Panc1 (cell line): Measurements from ENCODE around the gene NTRK2. TPM values are rescaled to one million over a fixed set of nuclear protein-coding genes. Genes with fewer than 3 reads are reported as not detected.
A peak's percentile ranks its signal among the peaks of the same experiment; 100 is the strongest.

ENCODE experiments used
- ATAC-seq: fragments of 200-7000 bp; cut with Tn5 transposase; 2 replicates; pipeline ENCODE4 v1.9.1; 2020; ENCODE audit warnings: mild to moderate bottlenecking, moderate library complexity
- BruUV-seq: library from RNA; stranded (reverse); fragments of 400-500 nt; replicated peaks from 2 replicates; lab custom pipeline; 2021; lab: Mats Ljungman, UMichigan
- CTCF ChIA-PET: fragments of 300-600 bp; sonication (Branson Sonifier 250); formaldehyde crosslinking; loops from one replicate; lab custom pipeline; 2022; ENCODE audit warnings: antibody characterized with exemption; lab: Charles Lee
- POLR2A ChIA-PET: fragments of 300-600 bp; sonication (Branson Sonifier 250); formaldehyde crosslinking; loops from one replicate; lab custom pipeline; 2022; ENCODE audit warnings: antibody characterized with exemption; lab: Charles Lee
- DNase-seq: peaks from one replicate; pipeline ENCODE4 v3.0.0-alpha.2; 2010; ENCODE audit warnings: low read depth, low spot score
- H3K27ac ChIP-seq: 2 replicates; pipeline ENCODE4 v1.5.1; 2011; ENCODE audit warnings: mild to moderate bottlenecking, low read length, inconsistent platforms
- H3K27me3 ChIP-seq: fragments of 200-500 bp; sonication (Bioruptor generic); 2 replicates; pipeline ENCODE4 v1.6.0; 2014; ENCODE audit warnings: low read length, inconsistent platforms; ENCODE audit not compliant: control insufficient read depth, insufficient read depth
- H3K36me3 ChIP-seq: fragments of 200-500 bp; sonication (Bioruptor generic); 2 replicates; pipeline ENCODE4 v1.5.1; 2014; ENCODE audit warnings: inconsistent platforms, mild to moderate bottlenecking, low read length, moderate library complexity; ENCODE audit not compliant: control insufficient read depth, insufficient read depth
- H3K4me1 ChIP-seq: 2 replicates; pipeline ENCODE4 v1.5.1; 2011; ENCODE audit warnings: inconsistent platforms, mild to moderate bottlenecking, low read length, moderate library complexity; ENCODE audit not compliant: control insufficient read depth, insufficient read depth
- H3K4me3 ChIP-seq, 2 experiments: 2 replicates each; pipeline ENCODE4 v1.5.1; 2011 to 2012; ENCODE audit warnings: low read depth in 2 of 2, low read length in 2 of 2, mild to moderate bottlenecking in 2 of 2, inconsistent platforms in 1 of 2, moderate library complexity in 1 of 2
- H3K9me3 ChIP-seq: fragments of 200-500 bp; sonication (Bioruptor generic); 2 replicates; pipeline ENCODE4 v1.5.1; 2014; ENCODE audit warnings: low read depth, mild to moderate bottlenecking, inconsistent platforms, low read length, moderate library complexity; ENCODE audit not compliant: control insufficient read depth, insufficient read depth
- POLR2AphosphoS5 ChIP-seq: IDR thresholded peaks from 2 replicates; pipeline ENCODE4 v1.6.1; 2012; ENCODE audit warnings: mild to moderate bottlenecking, low read depth, low read length, moderate library complexity
- SIN3A ChIP-seq: IDR thresholded peaks from 2 replicates; pipeline ENCODE4 v1.6.1; 2012; ENCODE audit warnings: low read depth, mild to moderate bottlenecking, low read length, moderate library complexity, borderline replicate concordance; ENCODE audit not compliant: insufficient read depth
- TCF7L2 ChIP-seq: IDR thresholded peaks from 2 replicates; pipeline ENCODE4 v1.6.1; 2011; ENCODE audit warnings: mild to moderate bottlenecking, low read depth, low read length, inconsistent platforms
- in situ Hi-C: cut with HindIII; loops from 2 replicates; pipeline ENCODE4 v1.10.0; 2016; ENCODE audit warnings: low sequenced_read_pairs, low pct_unique_long_range_greater_than_20kb
- intact Hi-C: fragments of 100-400 bp; cut with micrococcal nuclease; formaldehyde crosslinking; loops from one replicate; pipeline ENCODE4 v1.10.0; 2022; ENCODE audit not compliant: unreplicated experiment
- total RNA-seq: library from RNA; stranded (reverse); gene quantifications from one replicate; pipeline ENCODE4 v1.2.1, GENCODE V29; 2021; ENCODE audit not compliant: unreplicated experiment
- TF ChIP-seq, protein P1 (sequence below), 2 experiments: IDR thresholded peaks; 2 replicates each; pipeline ENCODE4 v1.6.1; 2011 to 2012; ENCODE audit warnings: low read depth in 2 of 2, control low read depth in 1 of 2, low read length in 1 of 2, mild to moderate bottlenecking in 1 of 2, moderate library complexity in 1 of 2; ENCODE audit not compliant: insufficient read depth in 1 of 2
- TF ChIP-seq, protein P2 (sequence below): fragments of 450-650 bp; IDR thresholded peaks from 2 replicates; pipeline ENCODE4 v1.5.1; 2017; ENCODE audit warnings: mild to moderate bottlenecking

Gene NTRK2
- total RNA-seq, 1 experiment from 2014 or later, result 0.23 TPM

DNA sequence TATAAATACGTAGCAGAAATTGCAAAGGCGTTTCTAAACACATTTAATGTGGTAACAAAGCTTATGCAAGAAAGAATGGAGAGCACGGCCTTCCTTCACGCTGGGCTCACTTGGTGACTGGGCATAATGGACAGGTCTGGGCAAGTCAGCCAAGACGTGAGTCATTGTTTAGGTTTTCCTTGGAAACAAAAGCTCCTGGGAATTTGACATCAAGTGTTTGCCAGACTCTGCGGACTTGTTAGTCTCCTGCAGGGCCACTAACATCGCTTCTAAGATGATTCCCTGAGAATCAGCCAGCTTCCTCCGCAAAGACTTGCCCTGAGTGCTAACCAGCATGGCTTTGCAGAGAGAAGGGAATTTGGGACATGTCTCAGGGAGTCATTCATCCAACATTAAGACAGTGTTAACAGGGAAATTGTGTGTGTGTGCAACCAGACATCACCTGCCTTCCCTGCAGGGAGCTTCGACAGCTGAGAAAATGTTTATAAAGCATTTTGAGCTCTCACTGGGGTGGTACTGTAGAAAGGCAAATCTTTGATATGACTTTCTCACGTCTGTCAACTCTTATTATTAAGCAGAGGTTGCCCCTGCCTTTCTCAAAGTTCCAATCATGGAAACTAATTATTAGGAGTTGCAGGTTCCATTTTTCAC, 182.5 kb downstream of the NTRK2 start:
- H3K9me3 ChIP-seq, result no peaks in the 10 kb centered on the region
- in situ Hi-C loops, result no loop called here
- ChIA-PET CTCF (no interaction called here), POLR2A (no interaction called here)
- TF ChIP-seq, protein P1, sequence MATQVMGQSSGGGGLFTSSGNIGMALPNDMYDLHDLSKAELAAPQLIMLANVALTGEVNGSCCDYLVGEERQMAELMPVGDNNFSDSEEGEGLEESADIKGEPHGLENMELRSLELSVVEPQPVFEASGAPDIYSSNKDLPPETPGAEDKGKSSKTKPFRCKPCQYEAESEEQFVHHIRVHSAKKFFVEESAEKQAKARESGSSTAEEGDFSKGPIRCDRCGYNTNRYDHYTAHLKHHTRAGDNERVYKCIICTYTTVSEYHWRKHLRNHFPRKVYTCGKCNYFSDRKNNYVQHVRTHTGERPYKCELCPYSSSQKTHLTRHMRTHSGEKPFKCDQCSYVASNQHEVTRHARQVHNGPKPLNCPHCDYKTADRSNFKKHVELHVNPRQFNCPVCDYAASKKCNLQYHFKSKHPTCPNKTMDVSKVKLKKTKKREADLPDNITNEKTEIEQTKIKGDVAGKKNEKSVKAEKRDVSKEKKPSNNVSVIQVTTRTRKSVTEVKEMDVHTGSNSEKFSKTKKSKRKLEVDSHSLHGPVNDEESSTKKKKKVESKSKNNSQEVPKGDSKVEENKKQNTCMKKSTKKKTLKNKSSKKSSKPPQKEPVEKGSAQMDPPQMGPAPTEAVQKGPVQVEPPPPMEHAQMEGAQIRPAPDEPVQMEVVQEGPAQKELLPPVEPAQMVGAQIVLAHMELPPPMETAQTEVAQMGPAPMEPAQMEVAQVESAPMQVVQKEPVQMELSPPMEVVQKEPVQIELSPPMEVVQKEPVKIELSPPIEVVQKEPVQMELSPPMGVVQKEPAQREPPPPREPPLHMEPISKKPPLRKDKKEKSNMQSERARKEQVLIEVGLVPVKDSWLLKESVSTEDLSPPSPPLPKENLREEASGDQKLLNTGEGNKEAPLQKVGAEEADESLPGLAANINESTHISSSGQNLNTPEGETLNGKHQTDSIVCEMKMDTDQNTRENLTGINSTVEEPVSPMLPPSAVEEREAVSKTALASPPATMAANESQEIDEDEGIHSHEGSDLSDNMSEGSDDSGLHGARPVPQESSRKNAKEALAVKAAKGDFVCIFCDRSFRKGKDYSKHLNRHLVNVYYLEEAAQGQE (IDR thresholded peaks at IDR 0.05; ENCODE audit: insufficient read depth in 1 of 2, low read depth in 2 of 2, low read length in 1 of 2), result no peak
- TF ChIP-seq, protein P2, sequence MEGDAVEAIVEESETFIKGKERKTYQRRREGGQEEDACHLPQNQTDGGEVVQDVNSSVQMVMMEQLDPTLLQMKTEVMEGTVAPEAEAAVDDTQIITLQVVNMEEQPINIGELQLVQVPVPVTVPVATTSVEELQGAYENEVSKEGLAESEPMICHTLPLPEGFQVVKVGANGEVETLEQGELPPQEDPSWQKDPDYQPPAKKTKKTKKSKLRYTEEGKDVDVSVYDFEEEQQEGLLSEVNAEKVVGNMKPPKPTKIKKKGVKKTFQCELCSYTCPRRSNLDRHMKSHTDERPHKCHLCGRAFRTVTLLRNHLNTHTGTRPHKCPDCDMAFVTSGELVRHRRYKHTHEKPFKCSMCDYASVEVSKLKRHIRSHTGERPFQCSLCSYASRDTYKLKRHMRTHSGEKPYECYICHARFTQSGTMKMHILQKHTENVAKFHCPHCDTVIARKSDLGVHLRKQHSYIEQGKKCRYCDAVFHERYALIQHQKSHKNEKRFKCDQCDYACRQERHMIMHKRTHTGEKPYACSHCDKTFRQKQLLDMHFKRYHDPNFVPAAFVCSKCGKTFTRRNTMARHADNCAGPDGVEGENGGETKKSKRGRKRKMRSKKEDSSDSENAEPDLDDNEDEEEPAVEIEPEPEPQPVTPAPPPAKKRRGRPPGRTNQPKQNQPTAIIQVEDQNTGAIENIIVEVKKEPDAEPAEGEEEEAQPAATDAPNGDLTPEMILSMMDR, result no peak
- no peak for TF ChIP-seq POLR2AphosphoS5
- TF ChIP-seq TCF7L2, result no peak
- no peak for TF ChIP-seq SIN3A
- H3K27me3 ChIP-seq, result no peaks in the 10 kb centered on the region
- DNase-seq (peak; percentile 4), ATAC-seq (peak; percentile 83)
- intact Hi-C loops, result no loop called here
- H3K4me1 ChIP-seq, result no peaks in the 10 kb centered on the region
- H3K4me3 ChIP-seq, result no peak overlapping the region
- BruUV-seq, result no TSS peak
- no peak overlapping the region for H3K27ac ChIP-seq
- no peaks in the 10 kb centered on the region for H3K36me3 ChIP-seq

DNA sequence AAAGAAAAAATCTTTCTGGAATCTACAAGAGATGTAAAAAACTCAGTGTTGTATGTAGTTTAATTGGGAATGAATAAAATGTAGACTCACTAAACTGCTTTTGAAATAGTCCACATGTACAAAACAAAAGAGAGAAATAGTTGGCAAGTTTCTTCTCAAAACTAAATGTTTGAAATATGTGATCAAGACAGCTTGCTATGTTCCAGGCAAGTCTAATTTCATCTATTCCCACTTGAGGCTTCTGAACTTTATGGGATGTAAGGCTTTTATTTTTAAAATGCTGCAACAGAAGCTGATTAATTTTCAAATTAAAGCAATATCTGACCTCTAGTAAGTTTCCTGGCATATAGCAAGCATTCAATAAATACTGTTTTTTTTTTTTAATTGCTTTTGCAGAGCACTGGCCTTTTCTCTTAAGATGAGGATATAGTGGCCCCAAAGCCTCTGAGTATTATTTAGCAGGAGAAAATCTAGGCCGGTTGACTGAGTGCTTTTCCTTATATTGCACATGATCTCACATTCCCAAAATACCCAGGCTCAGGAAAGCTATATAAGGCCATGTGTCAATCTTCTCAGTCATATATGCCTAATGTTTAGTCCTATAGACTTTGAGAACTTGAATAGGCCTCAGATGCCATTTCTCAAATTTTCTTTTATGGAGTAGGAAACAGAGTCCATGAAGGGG, 183.2 kb downstream of the NTRK2 start:
- POLR2A ChIA-PET, result no interaction called here
- intact Hi-C loops, result no loop called here
- BruUV-seq, result no TSS peak

More for the DNA sequence above, 183.2 kb downstream of the NTRK2 start:
- no peaks in the 10 kb centered on the region for H3K36me3 ChIP-seq
- no peaks in the 10 kb centered on the region for H3K4me1 ChIP-seq
- TF ChIP-seq, protein P1 (IDR thresholded peaks at IDR 0.05; ENCODE audit: insufficient read depth in 1 of 2, low read depth in 2 of 2, low read length in 1 of 2), result no peak
- no peak for TF ChIP-seq TCF7L2
- TF ChIP-seq, protein P2, result no peak
- no peak for TF ChIP-seq POLR2AphosphoS5
- no peak for TF ChIP-seq SIN3A
- H3K27me3 ChIP-seq, result no peaks in the 10 kb centered on the region
- H3K4me3 ChIP-seq, result no peak overlapping the region
- DNase-seq, result no peak
- H3K9me3 ChIP-seq, result no peaks in the 10 kb centered on the region
- no peak overlapping the region for H3K27ac ChIP-seq
- CTCF ChIA-PET, result no interaction called here
- ATAC-seq, result no peak
- in situ Hi-C loops, result no loop called here
